ENCODE results near the gene ELOB.
"Not testable (repeated sequence)": the region's sequence is repeated elsewhere in the genome, so short reads cannot be mapped to it uniquely, and the experiment has no call there.

Gene ELOB

GRCh38 chr16:2724088-2724676, 52.9 kb downstream of the ELOB start:
- in situ Hi-C loops (cut with MboI; ENCODE audit: low sequenced_read_pairs): no loop called here

GRCh38 chr16:2721634-2722173, 55.4 kb downstream of the ELOB start:
- in situ Hi-C loops (cut with MboI; ENCODE audit: low sequenced_read_pairs): not testable (repeated sequence)
